ENCODE measurements around the gene ADGRB2.

ADGRB2 gene

DNA sequence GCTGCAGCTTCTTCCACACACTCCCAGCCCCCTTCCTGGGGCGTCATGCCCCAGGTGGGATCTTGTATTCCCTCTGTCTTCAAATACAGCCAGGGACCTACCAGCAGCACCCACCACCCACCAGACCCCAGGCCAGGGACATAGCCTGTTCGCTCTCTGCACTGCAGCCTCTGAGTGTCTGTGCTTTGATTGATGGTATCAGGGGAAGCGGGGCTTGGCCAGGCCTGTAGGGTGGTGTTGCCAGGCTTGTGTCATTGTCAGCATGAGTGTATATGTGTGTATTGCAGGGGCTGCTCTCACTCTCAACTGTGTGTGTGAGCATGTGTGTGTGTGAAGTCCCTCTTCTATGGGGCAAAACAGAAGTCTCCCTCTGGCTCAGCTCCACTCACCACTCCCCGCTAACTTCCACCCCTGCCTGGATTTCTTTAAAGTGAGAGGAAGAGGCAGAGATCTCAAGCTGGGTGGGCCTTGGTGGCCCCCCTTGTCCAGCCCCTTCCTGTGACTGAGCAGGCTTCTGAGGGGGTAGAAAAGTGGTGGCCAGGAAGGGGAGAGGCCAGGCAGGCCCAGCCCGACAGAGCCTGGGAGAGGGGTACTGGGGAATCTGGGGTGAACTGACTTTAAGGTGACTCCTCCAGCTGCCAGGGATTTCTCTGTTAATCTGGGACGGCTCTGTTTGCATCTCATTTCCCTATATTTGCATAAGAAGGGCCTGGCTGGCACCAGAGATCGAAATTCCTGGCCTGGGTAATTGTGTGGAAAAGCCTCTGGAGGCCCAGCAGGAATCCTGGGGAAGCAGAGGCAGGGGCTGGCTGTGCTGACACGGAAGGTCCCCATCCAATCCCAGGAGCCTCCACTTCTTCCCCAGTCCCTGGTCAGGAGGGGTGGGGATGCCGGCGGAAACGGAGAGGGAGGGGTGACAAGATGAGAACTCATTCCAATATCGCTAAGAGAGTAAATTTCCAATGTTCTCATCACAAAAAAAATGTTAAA lies 18.6 kb upstream of the ADGRB2 start:
- peak; percentile 24 for DNase-seq

DNA sequence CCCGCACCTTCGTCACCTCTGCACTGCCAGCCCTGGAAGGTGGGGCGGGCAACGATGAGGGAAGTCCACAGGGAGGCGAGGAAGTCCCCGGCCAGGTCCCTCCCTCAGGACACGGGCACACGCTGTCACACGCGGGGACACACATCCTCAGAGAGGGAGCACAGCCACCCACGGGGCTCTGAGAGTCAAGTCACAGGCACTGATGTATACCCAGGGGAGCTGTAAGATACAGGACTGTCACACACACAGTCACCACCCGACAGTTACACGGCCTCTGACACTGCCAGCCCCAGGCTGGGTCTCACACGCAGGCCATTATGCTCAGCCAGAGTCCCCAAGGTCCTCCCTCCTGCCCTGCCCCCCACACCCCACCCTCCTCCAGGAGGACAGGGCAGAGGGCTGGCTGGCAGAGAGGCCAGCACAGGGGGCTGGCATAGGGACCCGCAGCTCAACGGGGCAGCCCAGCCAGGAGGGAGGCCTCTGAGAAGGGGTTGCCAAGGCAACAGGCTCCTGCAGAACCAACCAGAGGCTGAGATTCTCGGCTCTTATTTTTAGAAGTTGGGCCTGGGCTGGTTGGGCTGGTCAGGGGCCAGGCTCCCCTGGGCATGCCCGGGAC lies 17.7 kb upstream of the ADGRB2 start:
- no peak for DNase-seq

DNA sequence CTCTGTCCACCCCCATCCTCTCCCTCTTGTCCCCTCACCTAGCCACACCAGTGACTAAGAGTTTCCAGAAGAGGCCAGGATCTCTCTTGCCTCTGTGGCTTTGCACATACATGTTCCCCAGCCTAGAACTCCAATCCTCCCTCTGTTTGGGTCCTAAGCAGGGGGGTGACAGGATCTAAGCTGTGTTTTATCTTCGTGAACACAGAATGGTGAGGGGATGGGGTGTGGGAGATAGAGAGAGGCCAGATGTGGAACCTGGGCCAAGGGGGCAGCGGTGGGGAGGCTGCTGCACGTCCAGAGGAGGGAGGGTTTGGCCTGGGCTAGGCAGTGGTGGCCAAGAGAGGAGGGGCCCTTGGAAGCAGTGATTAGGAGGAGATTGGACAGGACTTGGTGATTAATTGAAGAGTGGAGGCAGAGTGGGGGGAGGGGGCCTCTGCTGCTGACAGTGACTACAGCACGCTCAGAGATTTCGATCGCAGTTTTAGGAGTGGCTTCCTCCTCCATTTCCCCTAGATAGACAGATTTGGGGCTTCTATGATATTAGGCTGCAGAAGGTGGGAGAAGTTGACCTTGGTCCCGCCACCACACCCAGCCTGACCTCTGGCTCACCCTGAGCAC lies 17.1 kb upstream of the ADGRB2 start:
- no peak for DNase-seq

DNA sequence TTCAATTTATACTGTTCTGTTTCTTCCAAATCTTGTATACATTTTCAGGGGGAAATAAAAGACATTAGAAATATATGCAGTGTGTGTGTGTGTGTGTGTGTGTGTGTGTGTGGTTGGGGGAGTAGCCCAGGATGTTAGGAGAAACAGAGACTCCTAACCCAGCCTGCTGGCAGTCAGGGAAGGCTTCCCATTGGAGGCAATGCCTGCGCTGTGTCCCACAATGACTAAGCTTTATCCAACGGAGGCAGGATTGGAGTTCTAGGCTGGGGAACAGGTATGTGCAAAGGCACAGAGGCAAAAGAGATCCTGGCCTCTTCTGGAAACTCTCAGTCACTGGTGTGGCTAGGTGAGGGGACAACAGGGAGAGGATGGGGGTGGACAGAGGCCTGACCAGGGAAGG lies 16.5 kb upstream of the ADGRB2 start:
- no peak for DNase-seq

DNA sequence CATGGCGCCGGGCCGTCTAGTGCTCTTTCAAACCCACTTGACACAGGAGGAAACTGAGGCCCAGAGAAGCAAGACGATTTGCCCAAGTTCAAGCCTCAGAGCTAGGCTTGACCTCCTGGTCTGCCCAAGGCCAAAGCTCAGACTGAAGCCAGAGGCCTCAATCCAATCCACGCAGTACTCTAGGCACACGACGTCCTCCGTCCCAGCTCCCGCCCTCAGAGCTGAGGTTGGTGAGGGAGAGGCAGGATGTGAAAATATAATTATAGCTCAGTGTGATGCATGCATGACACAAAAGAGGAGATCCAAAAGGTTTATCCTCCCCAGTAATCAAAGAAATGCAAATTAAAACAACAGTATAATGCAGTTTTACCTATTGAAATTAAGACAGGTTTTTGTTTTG lies 15.5 kb upstream of the ADGRB2 start:
- no peak for DNase-seq

DNA sequence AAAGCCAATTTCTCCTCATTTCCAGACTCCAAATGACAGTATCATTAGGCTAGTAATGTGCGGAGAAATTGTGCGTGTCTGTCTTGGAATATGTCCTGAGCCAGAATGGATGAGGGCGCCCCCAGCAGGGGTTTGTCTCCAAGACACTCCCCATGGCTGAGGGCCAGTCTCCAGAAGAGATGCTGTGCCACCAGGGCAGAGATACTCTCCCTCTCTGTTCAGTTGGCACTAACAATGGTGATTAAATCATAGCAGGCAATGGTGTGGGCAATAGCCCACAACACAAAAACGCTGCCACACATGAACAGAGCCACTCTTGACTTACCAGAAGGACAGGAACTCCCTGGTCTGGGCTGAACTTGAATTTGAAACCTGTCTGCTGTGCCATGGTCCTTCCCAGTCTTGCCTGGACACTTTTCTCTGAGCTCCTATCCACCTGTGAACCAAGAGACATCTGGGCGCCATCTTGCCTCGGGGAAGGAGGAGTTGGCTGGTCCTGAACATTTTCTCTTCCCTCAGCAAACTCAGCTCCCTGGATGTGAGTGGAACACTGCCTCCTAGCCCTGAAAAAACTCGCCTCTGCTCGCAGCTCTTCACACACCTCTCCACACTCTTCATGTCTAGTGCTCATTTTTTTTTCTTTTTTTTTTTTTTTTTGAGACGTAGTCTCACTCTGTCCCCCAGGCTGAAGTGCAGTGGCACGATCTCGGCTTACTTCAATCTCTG lies 14.8 kb upstream of the ADGRB2 start:
- DNase-seq: no peak

DNA sequence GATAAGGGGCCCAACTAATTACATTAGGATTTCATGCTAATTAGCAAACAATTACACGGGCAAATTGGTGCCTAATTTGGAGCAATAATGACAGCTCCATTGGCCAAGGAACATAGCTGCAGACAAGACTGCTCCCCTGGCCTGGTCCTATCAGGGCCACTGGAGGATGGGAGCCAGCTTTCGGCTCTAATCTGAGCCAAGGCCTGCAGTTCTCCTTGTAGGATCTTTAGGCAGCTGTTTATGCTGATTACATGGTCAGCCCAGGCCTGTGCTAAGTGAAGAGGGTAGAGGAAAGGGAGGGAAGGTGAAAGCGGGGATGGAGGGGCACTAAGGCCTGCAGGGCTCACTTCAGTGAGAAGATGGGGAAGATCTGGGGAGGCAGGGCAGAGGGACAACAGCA lies 12.4 kb upstream of the ADGRB2 start:
- no peak for DNase-seq

DNA sequence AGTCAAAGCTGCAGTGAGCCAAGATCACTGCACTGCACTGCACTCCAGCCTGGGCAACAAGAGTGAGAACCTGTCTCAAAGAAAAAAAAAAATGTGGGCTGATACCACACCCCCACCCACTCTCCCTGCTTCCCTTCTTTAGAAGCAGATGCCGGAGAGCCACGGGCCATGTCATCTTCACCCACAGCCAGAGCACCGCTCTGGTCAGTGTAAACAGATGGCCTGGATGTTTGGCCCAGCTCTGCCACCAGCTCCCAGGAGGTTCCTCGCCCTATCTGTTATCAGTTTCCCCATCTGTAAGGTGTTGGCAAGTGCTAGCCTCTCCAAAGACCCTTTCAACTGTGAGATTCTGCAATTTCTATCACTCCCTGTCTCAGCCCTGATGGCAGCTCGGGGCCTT lies 11.9 kb upstream of the ADGRB2 start:
- DNase-seq: no peak

DNA sequence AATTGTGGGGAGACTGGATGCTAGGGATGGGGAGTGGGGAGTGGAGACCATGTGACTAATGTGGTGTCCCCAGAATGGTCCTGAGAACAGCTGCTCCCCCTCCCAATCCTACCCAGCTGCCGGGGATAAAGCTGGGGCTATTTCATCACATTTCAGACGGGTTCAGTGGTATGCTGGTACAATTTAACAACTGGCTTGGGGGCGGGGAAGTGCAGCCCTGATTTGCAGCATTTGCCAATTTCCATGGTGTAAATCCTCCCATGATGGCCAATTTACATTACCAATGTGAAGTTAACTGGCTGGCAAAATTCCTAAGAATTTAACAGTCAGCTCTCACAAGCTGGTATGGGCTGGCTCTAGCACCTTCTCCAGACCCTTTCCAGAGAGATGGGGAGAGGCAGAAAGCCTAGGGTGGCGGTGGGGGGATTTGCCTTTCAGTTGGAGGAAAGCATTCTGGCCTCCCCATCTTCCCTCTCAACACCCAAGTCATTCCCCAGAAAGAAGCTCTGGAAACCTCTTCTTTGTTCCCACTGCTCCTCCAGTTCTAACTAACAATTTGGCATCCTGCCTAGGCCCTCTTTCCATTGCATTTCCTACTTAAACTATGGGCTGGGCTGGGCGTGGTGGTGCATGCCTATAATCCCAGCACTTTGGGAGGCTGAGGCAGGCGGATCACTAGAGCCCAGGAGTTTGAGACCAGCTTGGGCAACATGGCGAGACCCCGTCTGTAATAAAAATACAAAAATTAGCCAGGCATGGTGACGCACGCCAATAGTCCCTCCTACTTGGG lies 11.3 kb upstream of the ADGRB2 start:
- DNase-seq: no peak

DNA sequence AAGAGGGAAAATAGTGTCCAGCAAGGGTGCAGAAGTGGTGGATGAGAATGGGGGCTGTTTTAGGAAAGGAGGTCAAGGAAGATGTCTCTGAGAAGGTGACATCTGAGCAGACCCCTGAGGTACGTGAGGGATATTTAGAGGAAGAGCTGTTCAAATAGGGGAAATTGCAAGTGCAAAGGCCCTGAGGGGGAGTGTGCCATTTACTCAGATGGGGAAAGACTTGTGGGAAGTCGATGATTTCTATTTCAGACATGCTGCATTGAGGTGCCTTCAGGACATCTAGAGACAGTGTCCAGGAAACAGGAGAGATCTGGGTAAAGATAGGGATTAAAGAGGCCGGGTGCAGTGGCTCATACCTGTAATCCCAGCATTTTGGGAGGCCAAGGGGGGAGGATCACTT lies 10.4 kb upstream of the ADGRB2 start:
- DNase-seq: no peak

DNA sequence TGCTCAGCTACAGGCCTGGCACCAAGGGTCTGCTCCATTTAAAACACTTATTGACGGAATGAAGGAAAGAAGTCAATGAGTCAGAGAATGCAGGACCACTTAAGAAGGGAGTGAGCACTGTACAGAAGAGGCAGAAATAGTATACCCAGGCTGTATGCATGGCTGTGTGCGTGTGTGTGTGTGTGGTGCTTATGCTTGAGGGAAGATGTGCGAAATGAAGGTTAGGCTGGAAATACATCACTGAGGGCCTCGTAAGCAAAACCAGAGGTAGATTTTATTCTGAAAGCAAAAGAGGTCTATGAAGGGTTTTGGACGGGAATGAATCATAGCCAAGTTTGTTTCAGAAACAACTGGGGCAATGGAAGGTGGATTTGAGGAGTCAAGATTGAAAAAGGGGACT lies 9.7 kb upstream of the ADGRB2 start:
- DNase-seq: no peak

DNA sequence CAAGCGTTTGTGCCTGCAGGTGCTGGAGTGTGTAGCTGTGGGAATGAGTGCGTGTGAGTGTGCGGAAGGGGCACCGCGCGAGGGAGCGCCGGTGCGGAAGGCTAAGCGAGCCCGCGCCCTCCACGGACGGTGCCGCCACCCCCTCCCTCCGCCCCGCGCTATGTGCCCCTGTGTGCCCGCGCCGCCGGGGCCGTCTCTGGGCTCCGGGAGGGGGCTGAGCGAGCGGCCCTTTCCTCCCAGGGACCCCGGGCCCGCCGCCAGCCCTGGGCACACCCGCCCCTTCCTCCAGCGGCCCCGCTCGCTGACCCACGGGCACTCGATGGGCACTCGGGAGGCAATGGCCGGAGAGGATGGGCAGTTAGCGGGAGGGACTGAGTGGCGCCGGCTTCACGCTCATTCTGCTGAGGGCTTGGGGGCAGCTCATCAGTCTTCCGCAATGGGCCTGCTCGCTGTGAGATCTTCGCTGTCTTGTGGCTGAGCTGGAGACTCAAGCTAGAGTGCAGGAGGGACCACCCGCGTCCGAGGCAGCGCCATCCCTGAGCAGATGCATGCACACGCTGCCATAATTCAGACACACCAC lies 8.6 kb upstream of the ADGRB2 start:
- DNase-seq: no peak

DNA sequence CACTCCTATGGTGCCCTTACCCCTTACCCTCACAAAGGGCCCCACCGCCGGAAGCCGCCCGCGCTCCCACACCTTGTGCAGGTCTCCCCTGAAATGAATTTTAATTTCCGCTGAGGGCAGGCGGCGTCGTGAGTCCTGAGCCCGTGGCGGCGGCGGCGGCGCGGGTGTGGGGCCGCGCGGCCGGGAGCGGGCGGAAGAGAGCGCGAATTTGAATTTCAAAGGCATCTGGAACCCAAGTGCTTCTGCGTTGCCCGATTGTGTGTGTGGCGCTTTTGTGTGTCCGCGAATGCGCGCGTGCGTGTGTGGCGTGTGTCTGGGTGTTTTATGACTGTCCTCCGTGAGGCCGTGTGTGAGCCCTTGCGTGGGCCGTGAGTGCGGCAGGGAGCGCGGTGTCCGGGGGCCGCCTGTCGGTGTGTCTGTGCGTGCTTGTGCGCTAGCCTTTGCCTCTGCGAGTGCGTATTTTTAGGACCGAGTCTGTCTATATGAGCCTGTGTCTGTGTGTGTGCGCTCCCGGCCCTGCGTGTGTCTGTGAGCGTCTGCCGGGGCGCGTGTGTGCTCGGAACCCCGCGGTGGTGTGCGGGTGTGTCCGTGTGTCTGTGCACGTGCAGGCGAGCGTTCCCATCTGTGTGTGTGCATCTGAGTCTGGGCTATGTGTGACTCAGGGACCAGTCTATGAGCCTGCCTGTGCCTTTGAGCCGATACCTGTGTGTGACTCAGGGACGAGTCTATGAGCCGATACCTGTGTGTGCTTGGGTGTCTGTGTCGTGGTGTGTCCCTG lies 7.9 kb upstream of the ADGRB2 start:
- no peak for DNase-seq

DNA sequence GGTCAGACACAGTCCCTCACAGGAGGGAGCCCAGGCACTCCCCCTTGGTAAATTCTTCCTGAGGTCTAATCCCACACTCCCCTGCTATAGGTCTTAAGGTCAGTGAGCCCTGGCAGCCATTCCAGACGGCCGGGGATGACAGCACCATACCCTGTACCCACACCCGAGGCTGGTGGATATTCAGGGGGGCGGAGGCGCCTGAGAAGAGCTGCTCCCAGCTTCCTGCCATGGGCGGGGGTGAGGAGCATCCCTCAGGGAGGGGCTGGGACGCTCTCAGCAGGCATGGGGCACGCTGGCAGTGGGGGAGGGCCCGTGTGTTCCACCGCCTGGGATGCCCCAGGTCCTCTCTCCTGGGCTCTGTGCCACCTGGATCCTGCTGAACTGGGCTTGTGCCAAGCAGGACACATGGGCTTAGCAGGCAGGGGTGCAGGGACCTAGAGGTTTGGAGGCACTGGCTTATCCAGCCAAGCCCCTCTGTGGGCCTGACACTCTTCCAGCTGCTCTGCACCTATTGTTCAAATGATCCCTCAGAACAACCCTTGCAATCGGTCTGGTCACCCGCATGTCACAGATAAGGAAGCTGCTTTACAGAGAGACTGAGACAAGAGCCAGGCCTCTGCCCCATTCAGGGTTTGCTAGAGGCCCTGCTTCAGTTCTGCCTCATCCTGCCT lies 5.7 kb upstream of the ADGRB2 start:
- DNase-seq: no peak

DNA sequence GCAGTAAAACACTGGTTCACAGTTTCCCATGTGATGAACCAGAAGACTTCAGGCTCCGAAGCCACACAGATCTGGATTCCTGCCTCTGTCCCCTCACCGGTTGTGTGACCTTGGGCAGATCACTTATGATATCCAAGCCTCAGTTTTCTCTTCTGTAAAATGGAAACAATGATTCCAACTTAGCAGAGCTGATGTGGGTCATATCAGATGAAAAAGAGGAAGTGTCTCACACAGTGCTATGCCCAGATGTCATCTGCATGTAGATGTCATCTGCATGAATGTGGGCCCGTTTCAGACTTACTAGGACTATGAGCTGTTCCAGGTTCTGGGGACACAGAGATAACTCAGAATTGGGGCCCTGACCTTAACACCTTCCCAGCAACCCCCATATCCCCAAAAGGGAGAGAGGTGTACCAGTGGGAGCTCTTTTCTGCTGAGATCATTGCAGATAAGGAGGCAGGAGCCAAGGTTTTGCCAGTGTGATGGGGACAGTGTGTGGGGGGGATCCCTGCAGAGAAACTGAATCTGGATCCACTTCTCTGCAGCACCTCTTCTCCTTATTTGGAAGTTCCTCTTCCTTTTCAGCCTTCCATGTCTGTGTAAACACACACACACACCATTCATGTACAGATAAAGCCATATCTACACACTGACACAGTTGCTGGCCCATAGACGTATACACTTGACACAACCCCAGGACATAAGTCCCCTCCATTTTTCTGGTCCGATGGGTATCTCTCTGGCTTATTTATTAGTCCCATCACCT lies 5.0 kb upstream of the ADGRB2 start:
- no peak for DNase-seq

DNA sequence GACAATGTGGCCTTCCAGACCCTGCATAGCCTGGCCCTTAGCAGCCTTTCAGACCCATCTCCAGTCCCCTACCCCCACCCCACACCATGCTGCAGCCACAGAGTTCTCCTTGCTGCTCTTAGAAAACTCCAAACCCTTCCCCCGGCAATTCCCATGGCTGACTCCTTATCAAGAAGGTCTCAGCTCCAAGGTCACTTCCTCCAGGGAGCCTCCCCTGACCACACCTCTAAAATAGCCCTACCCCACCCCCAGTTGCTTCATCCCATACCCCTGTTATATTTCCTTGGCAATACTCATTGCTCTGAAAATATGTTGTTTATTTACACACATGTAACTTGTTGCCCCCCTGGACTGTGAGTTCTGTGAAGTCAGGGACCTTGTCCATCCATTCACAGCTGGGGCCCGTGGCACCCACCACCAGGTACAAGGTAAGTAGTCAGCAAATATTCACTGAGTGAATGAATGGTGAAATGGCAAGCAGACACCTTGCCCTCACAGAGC lies 4.3 kb upstream of the ADGRB2 start:
- DNase-seq: no peak

DNA sequence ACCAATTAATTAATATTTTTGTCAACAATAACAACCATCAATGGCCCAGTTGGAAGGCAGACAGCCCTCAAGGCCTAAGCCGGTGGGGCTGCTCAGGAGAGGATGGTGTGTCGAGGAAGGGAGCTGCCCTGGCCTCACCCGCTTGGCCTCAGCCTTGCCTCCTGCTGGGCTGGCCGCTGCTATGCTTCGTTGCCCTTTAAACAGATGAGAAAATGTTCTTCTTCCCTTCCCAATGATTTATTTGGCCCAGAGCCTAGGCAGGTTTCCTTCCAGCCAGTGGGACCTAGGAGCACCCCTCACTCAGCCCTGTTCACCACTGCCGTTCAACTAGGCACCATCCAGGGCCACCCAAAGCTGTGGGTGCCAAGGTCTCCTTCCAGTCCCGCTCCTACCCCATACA lies 3.1 kb upstream of the ADGRB2 start:
- DNase-seq: no peak

DNA sequence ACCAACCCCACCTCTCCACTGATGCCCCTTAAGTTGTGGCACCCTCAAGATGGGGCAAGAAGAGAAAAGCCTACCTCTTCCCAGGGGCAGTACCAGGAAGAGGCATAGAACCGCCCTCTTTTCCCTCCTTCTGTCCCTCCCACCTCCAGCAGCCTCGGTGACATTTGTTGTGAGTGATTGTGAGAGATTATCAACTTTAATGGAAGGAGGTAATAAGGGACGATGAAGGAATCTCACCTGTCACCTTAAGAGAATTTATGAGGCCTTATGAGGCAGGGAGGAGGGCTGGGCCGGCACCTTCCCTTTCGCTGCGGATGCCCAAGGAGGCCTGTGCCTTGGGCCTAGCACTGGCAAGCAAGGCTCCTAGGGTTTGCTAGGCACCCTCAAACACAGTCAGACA lies 1.4 kb upstream of the ADGRB2 start:
- DNase-seq: no peak

DNA sequence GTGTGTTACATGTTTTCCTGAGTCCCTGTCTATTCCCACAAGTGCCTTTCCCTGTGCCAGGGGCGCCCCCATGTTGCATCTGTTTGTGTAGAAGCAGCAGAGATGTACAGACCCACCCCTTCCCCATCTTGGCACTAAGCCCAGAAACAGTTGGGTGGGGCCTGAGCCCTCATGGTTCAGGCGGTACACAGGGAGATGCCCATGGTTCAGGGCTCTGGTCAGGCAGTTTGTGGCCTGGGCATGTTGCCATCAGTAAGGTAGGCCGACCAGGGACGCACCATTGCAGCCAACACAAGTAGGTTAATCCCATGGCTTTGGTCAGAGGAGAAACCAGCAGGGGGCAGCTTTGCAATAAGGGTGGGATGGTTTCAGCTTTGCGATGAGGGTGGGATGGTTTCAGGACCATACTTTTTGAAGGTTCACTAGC lies 914 bp upstream of the ADGRB2 start:
- peak; percentile 24 for DNase-seq
